Hindlimb muscle (tissue), 1 donor: ENCODE data around the gene SELENOS. TPM values are rescaled to one million over a fixed set of nuclear protein-coding genes. Genes with fewer than 3 reads are reported as not detected.

Experiments used
- DNase-seq: peaks from one replicate; pipeline ENCODE4 v3.0.0-alpha.2; 2013
- polyA plus RNA-seq: library from polyadenylated mRNA; unstranded; fragments of 120-200 nt; gene quantifications from one replicate; pipeline ENCODE4 v1.2.1, GENCODE V29; 2013; ENCODE audit not compliant: insufficient read length

Gene SELENOS
- polyA plus RNA-seq, 1 donor: 36.5 TPM

DNA sequence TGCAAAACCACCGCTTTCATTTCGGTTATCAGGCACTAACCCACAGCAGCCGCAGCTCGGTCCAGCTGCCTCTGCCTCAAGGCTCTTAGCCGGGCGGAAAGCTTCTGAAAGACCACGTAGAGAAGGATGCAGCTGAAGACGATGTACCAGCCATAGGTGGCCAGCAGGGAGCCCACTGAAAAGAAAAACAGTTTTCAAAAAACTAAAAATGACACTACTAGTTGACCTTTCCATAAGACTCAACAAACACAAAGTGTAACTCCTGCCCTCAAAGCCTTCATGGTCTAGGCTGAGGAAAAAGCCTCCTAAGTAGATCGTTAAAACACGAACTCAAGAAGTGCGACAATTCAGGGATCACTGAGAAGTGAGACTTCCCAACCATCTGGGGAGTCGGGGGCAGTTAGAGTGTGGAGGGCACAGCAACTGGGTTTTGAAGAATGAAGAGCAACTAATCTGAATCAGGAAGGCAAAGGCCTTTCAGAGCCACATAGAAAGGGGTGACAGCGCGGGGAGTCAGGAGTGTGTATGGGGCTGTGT is 716 bp downstream of the SELENOS start:
- no peak for DNase-seq

DNA sequence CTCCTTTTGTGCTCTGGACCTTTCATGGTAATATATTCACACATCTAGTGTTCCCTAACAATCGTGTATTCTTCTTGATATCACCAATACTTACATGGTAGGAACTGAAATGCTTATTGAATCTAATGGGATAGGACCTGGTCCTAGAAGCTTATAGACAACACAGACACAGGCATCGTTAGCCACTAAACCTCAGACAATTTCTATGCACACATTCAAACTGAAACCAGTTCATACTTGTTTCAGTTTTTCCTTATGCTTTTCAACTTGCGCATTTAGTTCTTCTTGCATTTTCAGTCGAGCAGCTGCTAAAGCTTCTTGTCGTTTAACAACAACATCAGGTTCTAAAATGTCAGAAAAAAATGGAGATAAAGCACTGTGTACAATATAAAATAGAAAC is 2.3 kb downstream of the SELENOS start:
- DNase-seq: no peak

DNA sequence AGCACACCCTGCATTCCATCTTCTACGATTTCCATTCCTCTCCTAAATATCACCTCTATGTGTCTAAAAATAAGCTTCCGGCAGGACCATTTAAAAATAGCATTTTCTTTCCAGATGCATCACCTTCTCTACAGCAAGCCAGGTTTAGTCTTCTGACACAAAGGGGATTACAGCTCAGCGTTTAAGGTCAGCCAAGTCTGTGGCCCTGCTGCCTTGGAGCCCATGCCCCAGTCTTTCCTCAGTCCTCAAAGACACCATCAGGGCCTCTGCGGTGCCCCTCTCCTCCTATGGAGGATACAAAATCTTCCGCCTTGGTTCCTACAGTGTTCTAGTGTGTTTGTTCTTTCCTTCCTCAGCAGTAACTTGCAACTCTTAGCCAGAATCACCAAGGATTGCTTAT is 3.8 kb downstream of the SELENOS start:
- no peak for DNase-seq

- no peak for DNase-seq
These were observed 4.7 kb downstream of the SELENOS start for GRCh38 chr15:101272584-101272983.

- DNase-seq: no peak
These were observed 7.6 kb downstream of the SELENOS start for GRCh38 chr15:101269479-101270223.

DNA sequence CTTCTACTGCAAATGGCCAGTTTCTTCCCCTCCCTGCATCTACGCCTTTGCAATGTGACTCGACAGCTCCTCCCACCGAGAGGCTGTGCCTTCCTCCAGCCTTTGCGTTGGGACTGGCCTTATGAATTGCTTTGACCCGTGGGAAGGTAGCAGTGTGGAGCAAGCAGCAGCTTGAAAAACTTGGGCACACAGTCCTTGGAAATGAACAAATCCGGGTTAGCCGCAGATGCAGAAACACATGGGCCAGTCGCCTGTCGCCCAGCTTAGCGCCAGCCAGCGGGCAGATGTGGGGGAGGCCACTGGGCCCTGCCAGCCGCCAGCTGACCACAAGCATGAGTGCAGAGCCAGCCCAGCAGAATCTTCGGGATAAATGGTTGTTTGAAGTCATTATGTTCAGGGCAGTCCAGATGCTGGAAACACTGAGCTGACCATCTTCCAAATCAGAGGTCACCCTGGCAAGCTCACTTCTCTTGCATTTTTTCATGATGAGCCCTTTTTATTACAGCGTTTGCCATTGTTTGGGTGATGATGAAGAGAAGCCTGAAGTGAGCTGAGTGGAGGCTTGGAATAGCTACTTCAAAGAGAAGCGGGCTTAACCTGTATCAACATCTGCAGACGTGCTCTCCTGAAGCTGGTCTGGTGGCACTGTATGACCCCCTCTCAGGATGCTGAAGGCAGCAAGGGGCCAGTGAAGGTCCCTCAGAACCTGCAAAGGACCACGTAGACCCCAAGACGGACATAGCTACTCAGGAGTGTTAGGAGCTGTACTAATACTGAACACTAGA is 9.8 kb downstream of the SELENOS start:
- DNase-seq: no peak

DNA sequence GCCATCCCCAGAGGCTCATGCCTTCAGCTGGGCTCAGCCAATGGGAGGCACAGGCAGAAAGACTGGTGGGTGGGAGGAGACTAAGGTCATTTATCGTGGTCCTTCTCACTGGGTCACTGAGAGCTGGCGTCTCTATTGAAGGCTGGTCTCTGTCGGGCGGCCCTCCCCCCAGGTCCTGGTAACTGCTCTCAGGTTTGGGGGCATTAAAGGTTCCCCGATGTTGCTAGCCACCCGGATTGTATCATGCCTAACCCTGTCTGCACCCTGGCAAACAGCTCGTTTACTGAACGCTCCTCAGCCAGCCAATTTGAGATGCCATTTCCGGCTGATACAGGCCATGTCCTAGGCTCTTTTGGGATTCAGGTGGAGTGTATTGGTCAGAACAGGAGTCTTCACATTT is 10.5 kb downstream of the SELENOS start:
- DNase-seq: no peak

GRCh38 chr15:101266034-101266433 is 11.3 kb downstream of the SELENOS start:
- DNase-seq: no peak

DNA sequence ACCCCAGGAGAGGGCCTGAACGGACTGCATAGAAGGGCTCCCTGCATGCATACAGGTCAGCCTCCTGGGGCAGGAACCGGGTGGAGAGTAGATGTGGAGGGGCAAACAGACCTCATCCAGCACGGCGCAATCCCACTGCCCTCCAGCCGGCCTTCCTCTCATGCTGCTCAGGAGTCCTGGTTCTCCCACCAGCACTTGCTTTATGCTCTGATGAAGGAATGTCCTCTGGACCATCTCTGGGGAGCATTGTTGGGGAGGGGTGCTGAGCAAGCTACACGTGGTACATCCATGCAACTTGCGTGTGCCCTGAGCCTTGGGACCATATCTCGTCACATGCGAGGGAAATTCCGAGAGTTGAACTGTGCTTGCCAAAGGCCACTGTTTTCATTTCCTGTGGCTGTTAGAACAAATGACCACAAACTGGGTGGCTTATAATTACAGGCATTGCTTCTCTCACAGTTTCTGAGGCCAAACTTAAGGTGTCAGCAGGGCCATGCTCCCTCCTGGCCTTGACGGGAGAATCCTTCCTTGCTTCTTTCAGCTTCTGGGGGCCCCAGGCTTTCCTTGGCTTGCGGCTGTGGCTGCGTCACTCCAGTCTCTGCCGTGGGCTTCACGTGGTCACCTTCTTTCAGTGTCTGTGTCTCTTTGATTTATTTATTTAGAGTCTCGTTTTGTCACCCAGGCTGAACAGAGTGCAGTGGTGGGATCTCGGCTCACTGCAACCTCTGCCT is 12.2 kb downstream of the SELENOS start:
- no peak for DNase-seq

- no peak for DNase-seq
These were observed 13.3 kb downstream of the SELENOS start for GRCh38 chr15:101264011-101264410.

- no peak for DNase-seq
These were observed 14.7 kb downstream of the SELENOS start for GRCh38 chr15:101262551-101262950.

- DNase-seq: peak; percentile 75
These were observed 18.8 kb downstream of the SELENOS start for GRCh38 chr15:101258238-101259144.

- no peak for DNase-seq
These were observed 20.5 kb downstream of the SELENOS start for GRCh38 chr15:101256757-101257156.

DNA sequence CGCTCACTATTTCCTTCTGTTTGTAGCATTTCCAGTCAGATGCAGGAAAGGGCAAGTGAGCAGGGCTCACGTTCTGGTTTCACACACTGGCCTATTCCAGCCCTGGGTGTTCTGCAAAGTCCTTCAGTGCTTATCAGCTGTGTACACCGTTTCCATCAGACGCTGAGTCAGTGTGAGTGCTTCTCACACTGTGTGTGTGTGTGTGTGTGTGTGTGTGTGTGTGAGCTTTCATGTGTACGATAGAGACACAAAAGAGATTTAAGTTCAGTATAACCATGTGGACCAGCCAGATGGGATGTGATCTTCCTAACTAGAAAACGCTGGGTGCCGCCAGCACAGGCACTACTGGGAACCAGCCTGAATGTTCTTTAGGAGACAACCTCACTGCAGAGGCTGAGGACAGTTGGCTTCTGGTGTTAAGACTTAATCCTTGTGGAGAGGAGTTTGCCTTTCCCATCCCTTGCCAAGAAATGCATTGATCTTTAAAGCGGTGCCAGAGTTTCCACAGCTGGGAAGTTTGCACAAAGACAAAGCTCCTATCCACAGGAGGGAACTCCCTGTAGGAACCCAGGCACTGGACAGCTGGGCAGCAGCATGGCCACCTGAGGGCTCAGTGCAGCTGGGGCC is 21.6 kb downstream of the SELENOS start:
- DNase-seq: no peak

DNA sequence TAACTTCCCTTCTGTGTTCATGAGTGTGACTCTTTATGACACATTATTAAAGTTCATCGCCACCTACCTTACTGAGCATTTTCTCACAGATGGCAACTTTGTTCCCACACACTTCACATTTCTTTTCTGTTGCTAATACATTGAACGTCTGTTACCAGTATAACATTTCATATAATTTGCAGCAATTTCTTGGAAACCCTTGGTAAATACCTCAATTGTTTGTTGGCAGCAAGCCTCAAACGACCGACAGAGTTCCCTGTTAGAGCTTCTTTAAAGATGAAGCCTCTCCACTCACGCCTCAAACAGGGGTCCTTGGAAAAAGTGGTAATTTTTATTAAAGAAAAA is 22.3 kb downstream of the SELENOS start:
- no peak for DNase-seq

DNA sequence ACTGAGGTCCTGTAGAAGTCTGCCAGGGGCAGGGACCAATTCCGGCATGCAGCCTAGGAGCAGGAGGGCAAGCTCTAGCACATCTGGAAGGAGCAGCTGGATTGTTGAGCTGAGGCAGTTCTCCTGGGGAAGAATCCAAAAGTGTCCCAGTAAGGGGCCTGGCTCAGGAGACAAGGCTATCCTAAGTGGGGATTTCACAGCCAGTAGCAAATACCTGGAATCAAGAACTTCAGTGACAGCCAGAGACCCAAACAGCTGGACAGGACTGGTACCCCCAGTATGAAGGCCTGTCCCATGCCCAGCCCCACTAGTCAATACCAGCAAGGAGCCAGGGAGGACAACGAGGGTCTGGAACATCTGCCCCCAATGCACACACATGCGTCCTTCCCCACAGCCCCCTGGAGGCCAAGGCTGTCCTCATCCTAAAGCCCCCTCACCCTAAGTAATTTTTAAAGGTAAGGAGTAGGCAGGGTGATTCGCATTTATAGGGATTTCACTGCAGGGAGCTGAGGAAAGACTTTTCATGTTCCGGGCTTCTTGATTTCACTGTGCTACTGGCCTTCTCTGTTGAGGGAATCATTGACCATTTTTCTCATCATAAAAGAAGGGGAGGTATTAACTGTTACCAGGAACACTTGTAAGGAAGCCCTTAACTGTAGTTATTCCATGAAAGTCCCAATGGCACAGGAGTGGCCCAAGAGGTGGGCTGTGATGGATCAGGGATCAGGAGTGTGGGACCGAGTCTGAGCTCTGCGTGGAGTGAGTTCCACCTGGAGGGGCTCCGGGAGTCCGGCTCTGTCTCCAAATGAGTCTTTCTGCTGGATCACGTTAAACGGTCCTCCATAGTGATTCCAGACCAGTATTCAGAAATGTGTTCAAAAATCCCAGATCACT is 22.9 kb downstream of the SELENOS start:
- DNase-seq: no peak

DNA sequence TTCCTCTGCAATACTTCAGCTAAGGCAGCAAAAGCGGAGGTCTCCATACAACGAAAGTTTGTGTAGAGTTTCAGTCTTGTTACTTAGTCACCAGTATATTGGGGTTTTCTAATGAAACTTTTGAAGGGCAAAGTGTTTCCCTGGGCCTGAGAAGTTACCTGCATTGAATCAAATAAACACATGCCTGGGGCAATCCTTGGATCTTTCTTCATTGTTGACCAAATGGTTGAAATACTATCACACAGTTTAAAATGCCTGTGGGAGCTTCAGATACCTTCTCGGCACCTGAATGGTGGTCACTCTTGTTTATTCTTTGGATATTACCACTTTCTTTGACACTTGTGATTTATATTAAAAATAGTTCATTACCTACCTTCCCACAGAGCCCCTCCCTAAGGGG is 24.4 kb downstream of the SELENOS start:
- DNase-seq: no peak

DNA sequence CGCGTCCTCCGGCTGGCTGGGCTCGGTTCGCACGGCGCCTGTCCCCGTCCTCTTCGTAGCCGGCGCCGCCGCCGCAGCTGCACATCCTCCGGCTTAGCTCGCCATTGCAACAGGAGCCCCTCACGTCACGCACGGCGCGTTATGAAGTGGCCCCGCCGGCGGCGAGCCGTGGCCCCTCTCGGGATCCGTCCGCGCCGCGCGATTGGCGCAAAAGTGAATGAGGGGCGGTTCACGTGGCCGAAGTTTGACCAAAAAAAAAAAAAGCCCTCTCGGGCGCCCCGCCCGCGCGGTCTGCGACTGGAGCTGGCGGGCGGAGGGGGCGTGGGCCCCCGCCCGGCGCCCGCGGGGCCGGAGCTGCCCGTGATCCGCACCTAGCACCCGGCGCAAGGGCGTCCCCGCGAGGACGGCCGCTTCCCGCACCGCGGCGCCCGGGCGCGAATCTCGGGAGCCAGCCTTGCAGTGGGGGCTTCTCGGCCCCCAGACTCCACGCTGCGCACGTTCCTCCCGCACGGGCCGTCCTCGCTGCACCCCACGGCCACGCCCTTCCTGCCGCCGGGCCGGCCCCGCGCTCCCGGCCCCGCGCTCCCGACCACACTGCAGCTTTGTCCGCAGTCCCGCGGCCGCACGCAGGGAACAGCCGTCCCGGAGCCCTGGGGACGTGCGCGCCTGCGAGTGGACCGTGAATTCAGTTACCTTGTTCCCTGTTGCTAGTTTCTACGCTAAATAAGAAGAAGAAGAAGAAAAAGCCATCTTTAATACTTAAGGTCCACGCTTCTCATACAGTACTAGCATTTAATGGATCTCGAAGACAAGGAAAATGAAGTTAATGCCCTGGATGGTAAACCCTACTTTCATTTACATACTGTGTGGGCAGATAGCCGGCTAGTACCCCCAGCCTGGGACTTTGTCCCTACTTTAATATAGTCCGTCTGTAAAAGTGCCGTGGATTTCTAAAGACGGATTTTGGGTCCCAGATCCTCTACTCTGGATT is 25.2 kb downstream of the SELENOS start, which contains the start of gene CHSY1:
CHSY1 (minus strand) TSS at position 219 of the 991 bp plus-strand sequence. CDS start 592 bp downstream, outside the sequence.
- peak; percentile 96 for DNase-seq
